GM23338 (cell line): ENCODE results near the gene VPS16. TPM values are rescaled to one million over a fixed set of nuclear protein-coding genes. Genes with fewer than 3 reads are reported as not detected.

Source experiments
- ATAC-seq: fragments of 200-7000 bp; cut with Tn5 transposase; 3 replicates; pipeline ENCODE4 v1.9.1; 2020
- DNase-seq: peaks from one replicate; pipeline ENCODE4 v3.0.0-alpha.2; 2015; ENCODE audit warnings: low spot score
- H2AFZ ChIP-seq: fragments of 200-600 bp; sonication (generic); 2 replicates; pipeline ENCODE4 v1.8.0; 2016; ENCODE audit warnings: antibody characterized with exemption, mild to moderate bottlenecking, moderate library complexity
- H3F3A ChIP-seq: fragments of 200-600 bp; sonication (generic); replicated peaks from 2 replicates; pipeline ENCODE4 v1.8.0; 2017; ENCODE audit warnings: antibody characterized with exemption, mixed run types, low read depth
- H3K27ac ChIP-seq: fragments of 200-600 bp; sonication (generic); 2 replicates; pipeline ENCODE4 v1.6.1; 2016; ENCODE audit warnings: low read depth
- H3K27me3 ChIP-seq: fragments of 200-600 bp; sonication (generic); 2 replicates; pipeline ENCODE4 v1.8.0; 2016; ENCODE audit warnings: mild to moderate bottlenecking, mixed run types, moderate library complexity; ENCODE audit not compliant: insufficient read depth
- H3K36me3 ChIP-seq: fragments of 200-600 bp; sonication (generic); 2 replicates; pipeline ENCODE4 v1.8.0; 2016; ENCODE audit warnings: mild to moderate bottlenecking; ENCODE audit not compliant: insufficient read depth
- H3K4me1 ChIP-seq: fragments of 200-600 bp; sonication (generic); 2 replicates; pipeline ENCODE4 v1.8.0; 2016; ENCODE audit warnings: mild to moderate bottlenecking, moderate library complexity; ENCODE audit not compliant: insufficient read depth
- H3K4me2 ChIP-seq: fragments of 200-600 bp; sonication (generic); 2 replicates; pipeline ENCODE4 v1.7.1; 2017; ENCODE audit warnings: mixed run types
- H3K4me3 ChIP-seq: fragments of 200-600 bp; sonication (generic); 2 replicates; pipeline ENCODE4 v1.6.1; 2016; ENCODE audit warnings: mixed run types
- H3K79me2 ChIP-seq: fragments of 200-600 bp; sonication (generic); replicated peaks from 2 replicates; pipeline ENCODE4 v1.8.0; 2017; ENCODE audit warnings: mild to moderate bottlenecking; ENCODE audit not compliant: insufficient read depth
- H3K9me2 ChIP-seq: fragments of 200-600 bp; sonication (generic); 2 replicates; pipeline ENCODE4 v1.8.0; 2017; ENCODE audit not compliant: insufficient read depth
- H4K20me1 ChIP-seq: fragments of 200-600 bp; sonication (generic); replicated peaks from 2 replicates; pipeline ENCODE4 v1.8.0; 2017; ENCODE audit warnings: mild to moderate bottlenecking; ENCODE audit not compliant: insufficient read depth
- H3K27ac Mint-ChIP-seq: 2 replicates; pipeline ENCODE4 v1.8.0; 2020; ENCODE audit warnings: inconsistent platforms, mild to moderate bottlenecking, moderate library complexity, mixed read lengths
- H3K27me3 Mint-ChIP-seq: 3 replicates; pipeline ENCODE4 v1.8.0; 2022; ENCODE audit warnings: low read depth, mild to moderate bottlenecking, moderate library complexity, mixed read lengths, inconsistent platforms; ENCODE audit not compliant: insufficient read depth, poor library complexity
- H3K36me3 Mint-ChIP-seq: 3 replicates; pipeline ENCODE4 v1.8.0; 2021; ENCODE audit warnings: low read depth, mild to moderate bottlenecking, inconsistent platforms, moderate library complexity, mixed read lengths
- H3K4me1 Mint-ChIP-seq: 3 replicates; pipeline ENCODE4 v1.8.0; 2020; ENCODE audit warnings: mild to moderate bottlenecking, inconsistent platforms, mixed read lengths
- H3K4me3 Mint-ChIP-seq: 3 replicates; pipeline ENCODE4 v1.8.0; 2021; ENCODE audit warnings: moderate library complexity, mild to moderate bottlenecking, inconsistent platforms, mixed read lengths
- H3K9me3 Mint-ChIP-seq: 3 replicates; pipeline ENCODE4 v1.8.0; 2020; ENCODE audit warnings: moderate library complexity, mild to moderate bottlenecking, inconsistent platforms, mixed read lengths
- CREB1 ChIP-seq: fragments of 250-450 bp; sonication (Bioruptor Pico); IDR thresholded peaks from 2 replicates; pipeline ENCODE4 v1.5.0; 2020; ENCODE audit warnings: low read depth, mild to moderate bottlenecking, moderate library complexity
- CTCF ChIP-seq, 2 experiments: fragments of 200-600 bp in 1 of 2; sonication (generic) in 1 of 2; conservative IDR thresholded peaks; 2 replicates each; pipeline versions ENCODE4 v1.5.1 to v1.6.1; 2016 to 2017; ENCODE audit warnings: antibody characterized with exemption in 2 of 2, low read depth in 2 of 2, mild to moderate bottlenecking in 2 of 2, moderate library complexity in 1 of 2
- ETS1 ChIP-seq: IDR thresholded peaks from 2 replicates; pipeline ENCODE4 v1.6.1; 2016; ENCODE audit warnings: antibody characterized with exemption
- EZH2 ChIP-seq: fragments of 200-600 bp; sonication (generic); IDR thresholded peaks from one replicate; pipeline ENCODE4 v1.8.0; 2017; ENCODE audit warnings: antibody characterized with exemption, mild to moderate bottlenecking, low read depth; ENCODE audit not compliant: unreplicated experiment
- EZH2phosphoT487 ChIP-seq: fragments of 200-600 bp; sonication (generic); IDR thresholded peaks from one replicate; pipeline ENCODE4 v1.8.1; 2018; ENCODE audit warnings: antibody characterized with exemption; ENCODE audit not compliant: unreplicated experiment
- JUNB ChIP-seq: IDR thresholded peaks from one replicate; pipeline ENCODE4 v1.6.1; 2016; ENCODE audit warnings: antibody characterized with exemption; ENCODE audit not compliant: unreplicated experiment
- NANOG ChIP-seq: IDR thresholded peaks from 2 replicates; pipeline ENCODE4 v1.6.1; 2016; ENCODE audit warnings: antibody characterized with exemption, borderline replicate concordance
- POLR2AphosphoS5 ChIP-seq: IDR thresholded peaks from 2 replicates; pipeline ENCODE4 v1.6.1; 2016; ENCODE audit warnings: antibody characterized with exemption, low read depth
- REST ChIP-seq: IDR thresholded peaks from one replicate; pipeline ENCODE4 v1.6.1; 2018; ENCODE audit warnings: antibody characterized with exemption; ENCODE audit not compliant: unreplicated experiment
- STAT1 ChIP-seq: IDR thresholded peaks from one replicate; pipeline ENCODE4 v1.6.1; 2016; ENCODE audit warnings: antibody characterized with exemption; ENCODE audit not compliant: unreplicated experiment
- ZNF114 ChIP-seq: fragments of 250-450 bp; sonication (Bioruptor Pico); IDR thresholded peaks from 2 replicates; pipeline ENCODE4 v1.5.0; 2020; ENCODE audit warnings: mild to moderate bottlenecking, moderate library complexity
- ZNF331 ChIP-seq: fragments of 250-450 bp; sonication (Bioruptor Pico); IDR thresholded peaks from 2 replicates; pipeline ENCODE4 v1.5.0; 2020; ENCODE audit warnings: low read depth, mild to moderate bottlenecking, moderate library complexity
- ZNF462 ChIP-seq: fragments of 250-450 bp; sonication (Bioruptor Pico); IDR thresholded peaks from 2 replicates; pipeline ENCODE4 v1.5.0; 2020; ENCODE audit warnings: mild to moderate bottlenecking, moderate library complexity
- polyA plus RNA-seq: library from polyadenylated mRNA; unstranded; fragments of >200 nt; fragmentation: Nextera tagmentation; extraction: Ambion mirVana; gene quantifications from 2 replicates; pipeline ENCODE4 v1.2.1, GENCODE V29; 2016
- total RNA-seq: library from RNA; depleted of rRNA; stranded (reverse); fragments of >200 nt; shearing (Covaris generic); gene quantifications from 2 replicates; pipeline ENCODE4 v1.2.3, GENCODE V29; 2014

The VPS16 gene
- total and polyA plus RNA-seq, 2 experiments from 2014 or later, result 11.2 to 17.7 TPM

GRCh38 chr20:2794866-2795447 is 45.6 kb upstream of the VPS16 start:
- no peaks in the 10 kb centered on the region for H3K36me3 ChIP-seq
- H3K27me3 ChIP-seq, result peaks cover 12% of the 10 kb centered on the region
- ATAC-seq (no peak), DNase-seq (no peak)
- no peak overlapping the region for H3K27ac Mint-ChIP-seq
- H3K27me3 Mint-ChIP-seq, result peaks cover 8% of the 10 kb centered on the region
- no peak for TF ChIP-seq CTCF (conservative IDR thresholded peaks at IDR 0.05; ENCODE audit: low read depth in 2 of 2)
- TF ChIP-seq POLR2AphosphoS5, result no peak
- TF ChIP-seq EZH2, result no peak
- TF ChIP-seq CREB1, result no peak
- TF ChIP-seq ETS1, result no peak
- TF ChIP-seq NANOG, result no peak
- TF ChIP-seq REST, result no peak
- TF ChIP-seq ZNF331 (CRISPR knock-in tag), result no peak
- TF ChIP-seq JUNB, result no peak
- TF ChIP-seq STAT1, result no peak
- TF ChIP-seq ZNF114 (CRISPR knock-in tag), result no peak
- TF ChIP-seq EZH2phosphoT487, result no peak
- no peak for TF ChIP-seq ZNF462
- peaks cover 13% of the 10 kb centered on the region for H3K4me1 Mint-ChIP-seq
- H3K4me3 Mint-ChIP-seq, result no peak overlapping the region
- H3K4me1 ChIP-seq, result peaks cover 10% of the 10 kb centered on the region; the same call in 1 of the 2 replicates
- H3K9me2 ChIP-seq, result no peaks in the 10 kb centered on the region
- no peaks in the 10 kb centered on the region for H3K9me3 Mint-ChIP-seq
- no peak overlapping the region for H2AFZ ChIP-seq
- no peaks in the 10 kb centered on the region for H3K79me2 ChIP-seq
- no peak overlapping the region for H3K4me3 ChIP-seq
- no peak overlapping the region for H3K4me2 ChIP-seq
- H3F3A ChIP-seq, result no peaks in the 10 kb centered on the region
- no peak overlapping the region for H3K27ac ChIP-seq
- H3K36me3 Mint-ChIP-seq, result peaks cover 33% of the 10 kb centered on the region
- H4K20me1 ChIP-seq, result peaks cover 8% of the 10 kb centered on the region; the same call in 1 of the 2 replicates
